Activated naive CD8-positive, alpha-beta T cell treated with anti-CD3 and anti-CD28 coated beads for 36 hours (primary cell): ENCODE results near the gene POU2F1. TPM values are rescaled to one million over a fixed set of nuclear protein-coding genes. Genes with fewer than 3 reads are reported as not detected.
"Not testable (repeated sequence)": the region's sequence is repeated elsewhere in the genome, so short reads cannot be mapped to it uniquely, and the experiment has no call there.

Experiments used
- DNase-seq: peaks from one replicate; pipeline ENCODE4 v3.0.0; 2021
- H3K27ac Mint-ChIP-seq: one replicate; pipeline ENCODE4 v1.8.0; 2022; ENCODE audit warnings: mild to moderate bottlenecking, moderate library complexity, mixed read lengths
- H3K27me3 Mint-ChIP-seq: one replicate; pipeline ENCODE4 v1.8.0; 2022; ENCODE audit warnings: mild to moderate bottlenecking, mixed read lengths
- H3K36me3 Mint-ChIP-seq: one replicate; pipeline ENCODE4 v1.8.0; 2021; ENCODE audit warnings: mild to moderate bottlenecking, mixed read lengths
- H3K4me1 Mint-ChIP-seq: one replicate; pipeline ENCODE4 v1.8.0; 2021; ENCODE audit warnings: mixed read lengths
- H3K4me3 Mint-ChIP-seq: one replicate; pipeline ENCODE4 v1.8.0; 2022; ENCODE audit warnings: mild to moderate bottlenecking, moderate library complexity, mixed read lengths
- H3K9me3 Mint-ChIP-seq: one replicate; pipeline ENCODE4 v1.8.0; 2022; ENCODE audit warnings: mixed read lengths
- total RNA-seq, 2 experiments: library from RNA; stranded (reverse); gene quantifications; one replicate each; pipeline ENCODE4 v1.2.3, GENCODE V29; 2021

The POU2F1 gene
- total RNA-seq, 2 experiments from 2014 or later, result 13.5 to 17.3 TPM

GRCh38 chr1:167216809-167217208 lies 3.9 kb upstream of the POU2F1 start:
- Mint-ChIP-seq H3K4me1 (peaks cover 6% of the 10 kb centered on the region), H3K27ac (no peak overlapping the region), H3K27me3 (peaks cover 5% of the 10 kb centered on the region), H3K9me3 (peaks cover 4% of the 10 kb centered on the region), H3K36me3 (no peaks in the 10 kb centered on the region), H3K4me3 (no peak overlapping the region)
- no peak for DNase-seq

- H3K9me3 Mint-ChIP-seq, result peaks cover 4% of the 10 kb centered on the region
- peaks cover 26% of the 10 kb centered on the region for H3K4me1 Mint-ChIP-seq
- H3K27ac Mint-ChIP-seq, result peak overlapping the region; percentile 100
- peaks cover 5% of the 10 kb centered on the region for H3K27me3 Mint-ChIP-seq
- H3K4me3 Mint-ChIP-seq, result peak overlapping the region; percentile 86
- DNase-seq, result no peak
- peaks cover 1% of the 10 kb centered on the region for H3K36me3 Mint-ChIP-seq
These were observed 1.5 kb upstream of the POU2F1 start for GRCh38 chr1:167219194-167219593.

- Mint-ChIP-seq H3K27ac (peak overlapping the region; percentile 100), H3K36me3 (peaks cover 1% of the 10 kb centered on the region), H3K27me3 (peaks cover 5% of the 10 kb centered on the region), H3K9me3 (peaks cover 4% of the 10 kb centered on the region), H3K4me1 (peaks cover 26% of the 10 kb centered on the region), H3K4me3 (peak overlapping the region; percentile 86)
- DNase-seq, result peak; percentile 92
These were observed 795 bp upstream of the POU2F1 start for GRCh38 chr1:167219646-167220536.

- Mint-ChIP-seq H3K27me3 (peaks cover 5% of the 10 kb centered on the region), H3K27ac (peak overlapping the region; percentile 91), H3K4me3 (peak overlapping the region; percentile 91), H3K4me1 (peaks cover 35% of the 10 kb centered on the region), H3K9me3 (peaks cover 4% of the 10 kb centered on the region), H3K36me3 (peaks cover 4% of the 10 kb centered on the region)
- DNase-seq, result peak; percentile 38
These were observed 546 bp downstream of the POU2F1 start for GRCh38 chr1:167221126-167221737.

- Mint-ChIP-seq H3K36me3 (peaks cover 4% of the 10 kb centered on the region), H3K4me3 (peak overlapping the region; percentile 91), H3K4me1 (peaks cover 39% of the 10 kb centered on the region), H3K27me3 (peaks cover 5% of the 10 kb centered on the region), H3K27ac (peak overlapping the region; percentile 98), H3K9me3 (peaks cover under 1% of the 10 kb centered on the region)
- peak; percentile 77 for DNase-seq
These were observed 1.3 kb downstream of the POU2F1 start for GRCh38 chr1:167221738-167222610.

- Mint-ChIP-seq H3K27ac (peak overlapping the region; percentile 98), H3K4me1 (peaks cover 43% of the 10 kb centered on the region), H3K27me3 (peaks cover 5% of the 10 kb centered on the region), H3K4me3 (peak overlapping the region; percentile 91), H3K36me3 (peaks cover 4% of the 10 kb centered on the region), H3K9me3 (no peaks in the 10 kb centered on the region)
- no peak for DNase-seq
These were observed 2.7 kb downstream of the POU2F1 start for GRCh38 chr1:167223144-167224103.

- H3K4me1 Mint-ChIP-seq, result peaks cover 45% of the 10 kb centered on the region
- not testable (repeated sequence) for H3K27me3 Mint-ChIP-seq
These were observed 4.1 kb downstream of the POU2F1 start for GRCh38 chr1:167224734-167225235.

GRCh38 chr1:167225920-167226319 lies 5.2 kb downstream of the POU2F1 start:
- H3K27ac Mint-ChIP-seq, result no peak overlapping the region
- no peak for DNase-seq
- peaks cover 45% of the 10 kb centered on the region for H3K4me1 Mint-ChIP-seq
- H3K9me3 Mint-ChIP-seq, result no peaks in the 10 kb centered on the region
- H3K4me3 Mint-ChIP-seq, result no peak overlapping the region
- no peaks in the 10 kb centered on the region for H3K27me3 Mint-ChIP-seq
- H3K36me3 Mint-ChIP-seq, result peaks cover 4% of the 10 kb centered on the region

More at GRCh38 chr1:167224734-167225235, 4.1 kb downstream of the POU2F1 start:
- not testable (repeated sequence) for H3K36me3 Mint-ChIP-seq, H3K4me3 Mint-ChIP-seq, H3K27ac Mint-ChIP-seq, DNase-seq, H3K9me3 Mint-ChIP-seq

- H3K4me1 Mint-ChIP-seq, result peaks cover 40% of the 10 kb centered on the region
- H3K9me3 Mint-ChIP-seq, result no peaks in the 10 kb centered on the region
- H3K4me3 Mint-ChIP-seq, result no peak overlapping the region
- no peak for DNase-seq
- H3K27ac Mint-ChIP-seq, result no peak overlapping the region
- H3K27me3 Mint-ChIP-seq, result no peaks in the 10 kb centered on the region
- peaks cover 3% of the 10 kb centered on the region for H3K36me3 Mint-ChIP-seq
These were observed 7.3 kb downstream of the POU2F1 start for GRCh38 chr1:167227934-167228378.

GRCh38 chr1:167229719-167230385 lies 9.2 kb downstream of the POU2F1 start:
- Mint-ChIP-seq H3K36me3 (peaks cover 3% of the 10 kb centered on the region), H3K9me3 (no peaks in the 10 kb centered on the region), H3K27ac (no peak overlapping the region), H3K4me1 (peaks cover 28% of the 10 kb centered on the region), H3K27me3 (no peaks in the 10 kb centered on the region), H3K4me3 (no peak overlapping the region)
- no peak for DNase-seq

GRCh38 chr1:167230437-167230836 lies 9.8 kb downstream of the POU2F1 start:
- Mint-ChIP-seq H3K9me3 (no peaks in the 10 kb centered on the region), H3K36me3 (no peaks in the 10 kb centered on the region), H3K4me3 (no peak overlapping the region), H3K4me1 (peaks cover 26% of the 10 kb centered on the region), H3K27ac (no peak overlapping the region), H3K27me3 (no peaks in the 10 kb centered on the region)
- DNase-seq, result no peak

GRCh38 chr1:167231873-167232450 lies 11.3 kb downstream of the POU2F1 start:
- H3K4me3 Mint-ChIP-seq, result no peak overlapping the region
- peaks cover 16% of the 10 kb centered on the region for H3K4me1 Mint-ChIP-seq
- DNase-seq, result no peak
- no peaks in the 10 kb centered on the region for H3K9me3 Mint-ChIP-seq
- peaks cover under 1% of the 10 kb centered on the region for H3K36me3 Mint-ChIP-seq
- no peak overlapping the region for H3K27ac Mint-ChIP-seq
- no peaks in the 10 kb centered on the region for H3K27me3 Mint-ChIP-seq

- Mint-ChIP-seq H3K9me3 (no peaks in the 10 kb centered on the region), H3K36me3 (peaks cover 3% of the 10 kb centered on the region), H3K27me3 (no peaks in the 10 kb centered on the region), H3K4me1 (peaks cover 17% of the 10 kb centered on the region), H3K4me3 (no peak overlapping the region), H3K27ac (no peak overlapping the region)
- DNase-seq, result no peak
These were observed 12.1 kb downstream of the POU2F1 start for GRCh38 chr1:167232801-167233200.
